ENCODE measurements around the gene LHFPL3.

Gene LHFPL3

GRCh38 chr7:104723001-104723400 lies 394.6 kb downstream of the LHFPL3 start:
- no peak overlapping the region for H3K27ac ChIP-seq
- no peak for TF ChIP-seq CTCF (conservative IDR thresholded peaks at IDR 0.05)

GRCh38 chr7:104758504-104758903 lies 430.1 kb downstream of the LHFPL3 start:
- no peak overlapping the region for H3K27ac ChIP-seq
- no peak for TF ChIP-seq CTCF (conservative IDR thresholded peaks at IDR 0.05)

- H3K27ac ChIP-seq = no peak overlapping the region
- TF ChIP-seq CTCF (conservative IDR thresholded peaks at IDR 0.05) = no peak
Observed at GRCh38 chr7:104761892-104762291, 433.5 kb downstream of the LHFPL3 start.

GRCh38 chr7:104767113-104767512 lies 438.7 kb downstream of the LHFPL3 start:
- no peak for TF ChIP-seq CTCF (conservative IDR thresholded peaks at IDR 0.05)
- no peak overlapping the region for H3K27ac ChIP-seq

GRCh38 chr7:104767826-104768536 lies 439.6 kb downstream of the LHFPL3 start:
- TF ChIP-seq CTCF (conservative IDR thresholded peaks at IDR 0.05) = peak; percentile 43
- no peak overlapping the region for H3K27ac ChIP-seq

- no peak overlapping the region for H3K27ac ChIP-seq
- TF ChIP-seq CTCF (conservative IDR thresholded peaks at IDR 0.05) = no peak
Observed at GRCh38 chr7:104772405-104773345, 444.3 kb downstream of the LHFPL3 start.

- TF ChIP-seq CTCF (conservative IDR thresholded peaks at IDR 0.05) = no peak
- no peak overlapping the region for H3K27ac ChIP-seq
Observed at GRCh38 chr7:104773796-104774195, 445.4 kb downstream of the LHFPL3 start.

Data from VCaP (cell line).